Prostate gland (tissue), 2 donors: ENCODE results near the gene SPRYD3. TPM values are rescaled to one million over a fixed set of nuclear protein-coding genes. Genes with fewer than 3 reads are reported as not detected.

Experiments
- DNase-seq: peaks from one replicate; pipeline ENCODE4 v3.0.0-alpha.2; 2019; ENCODE audit warnings: low spot score
- H3K27ac ChIP-seq, 2 donors: fragments of 200-600 bp; sonication (generic); 2 replicates each; pipeline ENCODE4 v1.5.1; 2017 to 2019
- H3K27me3 ChIP-seq: fragments of 200-600 bp; sonication (generic); replicated peaks from 2 replicates; pipeline ENCODE4 v1.5.1; 2019; ENCODE audit not compliant: insufficient read depth
- H3K36me3 ChIP-seq, 2 donors: fragments of 200-600 bp; sonication (generic); 1 replicate in 1 of 2; 2 replicates in 1 of 2; pipeline versions ENCODE4 v1.5.1 to v1.8.1; 2017 to 2019
- H3K4me1 ChIP-seq: fragments of 200-600 bp; sonication (generic); replicated peaks from 2 replicates; pipeline ENCODE4 v1.5.1; 2019
- H3K4me3 ChIP-seq, 2 donors: fragments of 200-600 bp; sonication (generic); 2 replicates each; pipeline ENCODE4 v1.5.1; 2017 to 2019
- H3K9me3 ChIP-seq: fragments of 200-600 bp; sonication (generic); 2 replicates; pipeline ENCODE4 v1.5.1; 2017
- POLR2A ChIP-seq: fragments of 450-650 bp; IDR thresholded peaks from one replicate; pipeline ENCODE4 v1.6.1; 2016; ENCODE audit warnings: antibody characterized with exemption, mild to moderate bottlenecking
- POLR2AphosphoS5 ChIP-seq: sonication (generic); formaldehyde crosslinking; IDR thresholded peaks from one replicate; pipeline ENCODE4 v1.6.1; 2017; ENCODE audit warnings: antibody characterized with exemption
- WGBS: methylation state at CpG from one replicate; pipeline ENCODE4 v1.1.5; 2018; 5-methylcytosine and 5-hydroxymethylcytosine counted together
- intact Hi-C: fragments of 100-400 bp; cut with DNase I; formaldehyde crosslinking; loops from one replicate; pipeline ENCODE4 v1.14.2; 2022
- total RNA-seq, 2 donors: library from RNA; depleted of rRNA; stranded (reverse); fragments of >200 nt; gene quantifications; one replicate each; pipeline ENCODE4 v1.1.0, GENCODE V29; 2016
- TF ChIP-seq, protein P1 (sequence below), 4 experiments: fragments of 200-600 bp in 2 of 4; fragments of 450-650 bp in 2 of 4; sonication (generic) in 2 of 4; IDR thresholded peaks; 1 replicate in 3 of 4; 2 replicates in 1 of 4; pipeline ENCODE4 v1.5.1; 2016 to 2019; ENCODE audit warnings: antibody characterized with exemption in 4 of 4, mild to moderate bottlenecking in 2 of 4, moderate library complexity in 2 of 4

The SPRYD3 gene
- total RNA-seq, 2 donors from 2014 or later = 38.7 to 54.4 TPM

- intact Hi-C loops = loop anchor here (5.0 kb wide), 1 partner anchor 89 kb away; no protein-coding TSS in a partner anchor
- no peak for DNase-seq
These were observed 11.0 kb downstream of the SPRYD3 start for GRCh38 chr12:53067993-53068770.

DNA sequence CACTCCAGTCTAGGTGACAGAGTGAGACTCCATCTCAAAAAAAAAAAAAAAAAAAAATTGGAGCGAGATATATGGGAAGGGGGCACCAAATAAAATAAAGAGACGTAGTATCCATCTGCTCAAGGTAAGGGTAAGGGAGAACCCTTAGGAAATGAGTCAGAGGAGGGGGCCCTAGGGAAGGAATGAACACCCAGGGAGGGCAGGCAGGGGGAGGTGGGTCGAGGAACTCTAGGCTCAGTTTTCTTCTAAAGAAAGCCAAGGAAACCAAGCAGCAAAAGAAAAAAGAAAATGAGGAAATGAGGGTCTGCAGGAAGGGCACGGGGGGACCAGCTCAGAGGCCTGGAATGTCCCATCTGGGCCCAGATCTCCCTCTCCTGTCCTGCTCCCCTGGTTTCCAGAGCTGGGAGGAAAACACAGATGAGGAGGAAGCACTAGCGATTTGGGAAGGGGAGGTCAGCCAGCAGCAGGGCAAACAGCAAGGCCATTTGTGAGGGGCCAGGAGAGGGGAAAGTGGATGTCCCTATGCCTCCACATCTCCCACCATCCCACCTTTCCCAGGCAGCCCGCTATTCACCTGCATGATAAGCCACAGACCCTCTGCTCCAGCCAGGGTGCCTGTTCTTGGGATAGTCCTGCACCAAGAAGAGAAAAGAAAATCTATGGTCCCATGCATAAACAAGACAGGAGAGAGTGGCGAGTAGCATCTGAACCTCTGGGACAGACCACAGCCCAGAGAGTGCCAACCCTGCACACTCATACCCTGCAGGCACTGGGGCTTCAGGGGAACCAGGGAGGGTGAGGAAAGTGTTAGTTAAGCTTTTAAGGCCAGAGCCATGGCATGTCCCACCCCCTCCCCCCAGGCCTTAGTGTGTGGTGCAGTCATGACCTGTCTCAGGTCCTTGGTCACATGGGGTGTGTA is 11.9 kb downstream of the SPRYD3 start:
- 78% methylated on average over 7 of the region's 7 CpGs for WGBS
- peaks cover 7% of the 10 kb centered on the region for H3K4me1 ChIP-seq
- no peaks in the 10 kb centered on the region for H3K9me3 ChIP-seq
- no peak overlapping the region for H3K27ac ChIP-seq
- DNase-seq = no peak
- H3K4me3 ChIP-seq = no peak overlapping the region
- no peaks in the 10 kb centered on the region for H3K27me3 ChIP-seq
- intact Hi-C loops = loop anchor here (5.0 kb wide), 1 partner anchor 90 kb away; no protein-coding TSS in a partner anchor
- TF ChIP-seq POLR2A = no peak
- TF ChIP-seq, protein P1, sequence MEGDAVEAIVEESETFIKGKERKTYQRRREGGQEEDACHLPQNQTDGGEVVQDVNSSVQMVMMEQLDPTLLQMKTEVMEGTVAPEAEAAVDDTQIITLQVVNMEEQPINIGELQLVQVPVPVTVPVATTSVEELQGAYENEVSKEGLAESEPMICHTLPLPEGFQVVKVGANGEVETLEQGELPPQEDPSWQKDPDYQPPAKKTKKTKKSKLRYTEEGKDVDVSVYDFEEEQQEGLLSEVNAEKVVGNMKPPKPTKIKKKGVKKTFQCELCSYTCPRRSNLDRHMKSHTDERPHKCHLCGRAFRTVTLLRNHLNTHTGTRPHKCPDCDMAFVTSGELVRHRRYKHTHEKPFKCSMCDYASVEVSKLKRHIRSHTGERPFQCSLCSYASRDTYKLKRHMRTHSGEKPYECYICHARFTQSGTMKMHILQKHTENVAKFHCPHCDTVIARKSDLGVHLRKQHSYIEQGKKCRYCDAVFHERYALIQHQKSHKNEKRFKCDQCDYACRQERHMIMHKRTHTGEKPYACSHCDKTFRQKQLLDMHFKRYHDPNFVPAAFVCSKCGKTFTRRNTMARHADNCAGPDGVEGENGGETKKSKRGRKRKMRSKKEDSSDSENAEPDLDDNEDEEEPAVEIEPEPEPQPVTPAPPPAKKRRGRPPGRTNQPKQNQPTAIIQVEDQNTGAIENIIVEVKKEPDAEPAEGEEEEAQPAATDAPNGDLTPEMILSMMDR (IDR thresholded peaks at IDR 0.05) = no peak
- no peak for TF ChIP-seq POLR2AphosphoS5
- peaks cover 0 to 18% of the 10 kb centered on the region in 2 donors for H3K36me3 ChIP-seq

More at GRCh38 chr12:53067993-53068770, 11.0 kb downstream of the SPRYD3 start:
- Histone ChIP-seq H3K36me3 (peaks cover 0 to 18% of the 10 kb centered on the region in 2 donors), H3K27ac (peak overlapping the region; percentile 47 to 62), H3K27me3 (no peaks in the 10 kb centered on the region), H3K4me3 (no peak overlapping the region), H3K4me1 (peaks cover 7% of the 10 kb centered on the region), H3K9me3 (no peaks in the 10 kb centered on the region)
- TF ChIP-seq, protein P1 (IDR thresholded peaks at IDR 0.05) = no peak
- TF ChIP-seq POLR2AphosphoS5 (no peak), POLR2A (no peak)
- WGBS = 84% methylated on average over 13 of the region's 13 CpGs

- no peaks in the 10 kb centered on the region for H3K9me3 ChIP-seq
- H3K36me3 ChIP-seq = peaks cover 0 to 18% of the 10 kb centered on the region in 2 donors
- H3K27ac ChIP-seq = peak overlapping the region; percentile 58 to 70
- 37% methylated on average over 24 of the region's 24 CpGs for WGBS
- intact Hi-C loops = loop anchor here (1.0 to 5.0 kb wide), 3 partner anchors 33 to 131 kb away; no protein-coding TSS in a partner anchor
- no peak overlapping the region for H3K4me3 ChIP-seq
- H3K27me3 ChIP-seq = no peaks in the 10 kb centered on the region
- H3K4me1 ChIP-seq = peaks cover 8% of the 10 kb centered on the region
- TF ChIP-seq POLR2AphosphoS5 = peak; percentile 62
- TF ChIP-seq, protein P1 (IDR thresholded peaks at IDR 0.05) = peak; percentile 80 to 95 (median 93)
- no peak for TF ChIP-seq POLR2A
- DNase-seq = no peak
These were observed 12.9 kb downstream of the SPRYD3 start for GRCh38 chr12:53065975-53066931.

- H3K4me3 ChIP-seq = no peak overlapping the region
- WGBS = 65% methylated on average over 7 of the region's 7 CpGs
- no peaks in the 10 kb centered on the region for H3K9me3 ChIP-seq
- peaks cover 0 to 18% of the 10 kb centered on the region in 2 donors for H3K36me3 ChIP-seq
- TF ChIP-seq, protein P1 (IDR thresholded peaks at IDR 0.05) = no peak
- TF ChIP-seq POLR2A = no peak
- intact Hi-C loops = loop anchor here (1.0 to 5.0 kb wide), 3 partner anchors 34 to 131 kb away; no protein-coding TSS in a partner anchor
- DNase-seq = no peak
- no peaks in the 10 kb centered on the region for H3K27me3 ChIP-seq
- H3K27ac ChIP-seq = peak overlapping the region; percentile 58 to 70
- H3K4me1 ChIP-seq = peaks cover 16% of the 10 kb centered on the region
These were observed 13.7 kb downstream of the SPRYD3 start for GRCh38 chr12:53065470-53065869.
